ENCODE data around the gene RPL36.
"Not testable (repeated sequence)": the region's sequence is repeated elsewhere in the genome, so short reads cannot be mapped to it uniquely, and the experiment has no call there.

Gene RPL36

GRCh38 chr19:5686326-5686646 is 3.8 kb upstream of the RPL36 start:
- no peak for DNase-seq
- in situ Hi-C loops (cut with HindIII; ENCODE audit: low pct_ligation_motif_present, low pct_unique_long_range_greater_than_20kb, low sequenced_read_pairs) = no loop called here

DNA sequence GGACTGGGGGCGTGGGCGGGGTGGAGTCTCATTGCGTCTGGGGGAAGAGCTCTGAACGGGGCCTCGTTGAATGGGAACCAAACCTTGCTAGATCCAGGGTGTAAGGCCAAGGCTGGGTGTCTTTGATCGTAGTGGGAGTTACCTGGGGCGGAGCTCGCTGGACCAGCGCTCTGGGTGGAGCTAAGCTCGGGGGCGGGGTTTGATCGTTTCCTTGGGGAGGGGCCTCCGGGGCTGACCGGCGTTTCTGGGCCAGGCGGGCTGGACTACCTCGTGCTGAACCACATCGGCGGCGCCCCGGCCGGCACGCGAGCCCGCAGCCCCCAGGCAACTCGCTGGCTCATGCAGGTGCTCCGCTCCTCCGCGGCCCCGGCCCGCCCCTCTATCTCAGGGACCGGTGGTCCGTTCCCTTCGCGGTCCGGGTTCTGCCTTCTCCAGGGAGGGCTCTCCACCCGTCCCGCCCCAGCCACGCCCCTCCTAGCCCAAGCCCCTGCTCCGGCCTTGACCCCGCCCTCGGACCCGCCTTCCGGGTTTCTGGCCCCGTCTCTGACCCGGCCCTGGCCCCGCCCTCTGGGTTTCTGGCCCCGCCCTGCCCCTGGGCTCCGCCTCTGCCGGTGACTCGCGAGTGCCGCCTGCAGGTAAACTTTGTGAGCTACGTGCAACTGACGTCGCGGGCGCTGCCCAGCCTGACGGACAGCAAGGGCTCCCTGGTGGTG is 3.3 kb upstream of the RPL36 start:
- DNase-seq = peak; percentile 90
- in situ Hi-C loops (cut with HindIII; ENCODE audit: low pct_ligation_motif_present, low pct_unique_long_range_greater_than_20kb, low sequenced_read_pairs) = no loop called here

GRCh38 chr19:5687360-5688198 is 2.5 kb upstream of the RPL36 start:
- no peak for DNase-seq
- in situ Hi-C loops (cut with HindIII; ENCODE audit: low pct_ligation_motif_present, low pct_unique_long_range_greater_than_20kb, low sequenced_read_pairs) = no loop called here

GRCh38 chr19:5688262-5688881 is 1.7 kb upstream of the RPL36 start:
- DNase-seq; in situ Hi-C loops (cut with HindIII; ENCODE audit: low pct_ligation_motif_present, low pct_unique_long_range_greater_than_20kb, low sequenced_read_pairs): not testable (repeated sequence)

DNA sequence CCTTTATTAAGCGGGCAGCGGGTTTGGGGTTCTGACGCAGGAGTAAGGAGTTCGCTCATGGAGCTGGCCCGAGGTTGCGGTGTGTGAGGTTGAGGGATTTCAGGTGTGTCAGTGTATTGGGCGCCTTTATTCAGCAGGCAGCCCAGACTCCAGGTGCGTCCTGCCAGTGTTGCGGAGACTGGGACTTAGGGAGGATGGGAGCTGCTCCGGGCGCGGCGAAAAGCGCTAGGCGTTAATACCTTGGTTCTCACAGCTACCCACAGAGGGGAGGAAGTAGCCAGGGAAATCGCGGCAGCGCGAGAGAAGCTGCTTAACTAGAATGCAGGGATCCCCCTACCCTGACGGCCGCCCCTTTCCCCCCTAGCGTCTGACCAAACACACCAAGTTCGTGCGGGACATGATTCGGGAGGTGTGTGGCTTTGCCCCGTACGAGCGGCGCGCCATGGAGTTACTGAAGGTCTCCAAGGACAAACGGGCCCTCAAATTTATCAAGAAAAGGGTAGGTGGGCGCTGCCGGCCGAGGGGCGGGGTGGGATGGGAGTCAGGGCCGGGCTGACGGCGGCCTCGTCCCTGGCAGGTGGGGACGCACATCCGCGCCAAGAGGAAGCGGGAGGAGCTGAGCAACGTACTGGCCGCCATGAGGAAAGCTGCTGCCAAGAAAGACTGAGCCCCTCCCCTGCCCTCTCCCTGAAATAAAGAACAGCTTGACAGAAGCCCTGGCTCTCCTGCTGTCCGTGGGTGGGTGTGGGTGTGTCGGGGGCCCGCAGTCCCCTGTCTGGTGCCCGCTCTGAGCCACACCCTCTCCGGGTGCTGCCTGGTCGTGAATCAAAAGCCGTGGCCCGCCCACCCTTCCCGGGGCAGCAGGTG is 1.1 kb downstream of the RPL36 start:
- DNase-seq = peak; percentile 21

DNA sequence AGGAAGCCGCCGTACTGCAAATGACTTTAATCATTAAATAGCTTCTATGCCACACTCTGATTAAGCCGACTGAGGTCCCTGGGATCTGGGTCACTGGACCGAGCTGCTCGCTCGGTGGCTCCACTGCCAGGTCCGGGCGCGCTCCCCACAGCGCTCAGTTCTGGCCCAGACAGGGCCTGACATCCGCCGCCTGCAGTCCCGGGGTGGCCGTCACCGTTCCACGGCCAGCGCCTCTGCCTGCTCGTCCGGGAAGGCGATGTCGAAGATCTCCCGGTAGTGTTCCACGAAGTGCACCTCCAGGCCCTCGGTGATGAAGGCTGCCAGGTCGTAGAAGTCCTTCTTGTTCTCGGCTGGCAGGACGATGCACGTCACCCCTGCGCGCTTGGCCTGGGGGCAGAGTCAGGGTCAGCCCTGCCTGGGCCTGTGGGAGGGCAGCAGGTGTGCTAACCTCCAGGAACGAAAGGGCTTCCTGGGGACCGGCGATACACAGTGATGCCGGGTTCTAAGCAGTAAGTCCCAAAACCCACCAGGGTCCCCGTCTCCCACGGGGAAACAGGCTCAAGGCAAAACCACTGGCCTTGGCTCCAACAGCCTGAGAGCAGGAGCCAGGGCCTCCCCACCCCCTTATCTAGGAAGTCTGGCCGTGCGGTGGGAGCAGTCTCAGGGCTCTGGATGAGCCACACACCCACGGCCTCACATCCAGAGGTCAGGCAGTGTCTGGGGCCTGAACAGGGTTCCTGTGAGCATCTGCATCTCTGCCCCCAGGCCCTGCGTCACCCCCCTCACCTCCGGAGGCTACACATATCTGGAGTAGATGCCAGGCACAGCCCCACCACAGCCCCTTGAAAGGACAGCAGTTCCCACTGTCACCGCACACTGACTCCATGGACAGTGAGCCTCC is 2.0 kb downstream of the RPL36 start:
- in situ Hi-C loops (cut with HindIII; ENCODE audit: low pct_ligation_motif_present, low pct_unique_long_range_greater_than_20kb, low sequenced_read_pairs) = no loop called here

More for the DNA sequence above, 1.1 kb downstream of the RPL36 start:
- in situ Hi-C loops (cut with HindIII; ENCODE audit: low pct_ligation_motif_present, low pct_unique_long_range_greater_than_20kb, low sequenced_read_pairs) = no loop called here

GRCh38 chr19:5692723-5693194 is 2.7 kb downstream of the RPL36 start:
- in situ Hi-C loops (cut with HindIII; ENCODE audit: low pct_ligation_motif_present, low pct_unique_long_range_greater_than_20kb, low sequenced_read_pairs) = no loop called here

More for the DNA sequence above, 2.0 kb downstream of the RPL36 start:
- DNase-seq = no peak

GRCh38 chr19:5693195-5694166 is 3.4 kb downstream of the RPL36 start:
- DNase-seq = no peak
- in situ Hi-C loops (cut with HindIII; ENCODE audit: low pct_ligation_motif_present, low pct_unique_long_range_greater_than_20kb, low sequenced_read_pairs) = no loop called here

More at GRCh38 chr19:5692723-5693194, 2.7 kb downstream of the RPL36 start:
- no peak for DNase-seq

DNA sequence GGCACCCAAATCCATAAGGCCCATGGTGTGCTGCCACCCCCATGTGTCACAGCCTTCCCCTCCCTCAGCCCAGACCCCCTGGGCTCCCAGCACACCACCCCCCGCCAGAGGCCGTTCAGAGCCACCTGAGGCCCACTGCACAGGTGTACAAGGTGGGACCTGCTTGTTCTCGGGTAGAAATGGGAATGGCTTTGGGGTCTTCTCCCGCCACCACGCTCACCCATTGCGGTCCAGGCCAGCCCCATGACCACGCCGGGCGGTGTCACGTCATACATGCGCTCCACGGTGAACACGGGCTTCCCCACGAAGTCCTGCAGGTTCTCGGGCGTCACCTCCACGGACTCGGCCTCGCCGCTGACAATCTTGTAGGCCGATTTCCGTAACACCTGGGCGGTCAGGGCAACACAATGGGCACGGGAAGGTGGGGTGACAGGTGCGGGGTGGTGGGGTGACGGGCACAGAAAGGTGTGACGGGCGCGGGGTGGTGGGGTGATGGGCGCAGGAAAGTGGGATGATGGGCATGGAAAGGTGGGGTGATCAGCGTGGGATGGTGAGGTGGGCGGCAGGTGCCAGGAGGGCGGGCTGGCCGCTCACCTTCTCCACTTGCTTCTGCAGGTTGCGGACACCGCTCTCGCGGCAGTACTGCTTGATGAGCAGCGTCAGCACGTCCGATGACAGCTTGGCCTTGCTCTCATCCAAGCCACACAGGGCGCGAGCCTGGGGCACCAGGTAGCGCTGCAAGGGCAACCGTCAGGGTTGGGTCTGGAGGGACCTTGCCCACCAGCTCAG is 4.3 kb downstream of the RPL36 start:
- in situ Hi-C loops (cut with HindIII; ENCODE audit: low pct_ligation_motif_present, low pct_unique_long_range_greater_than_20kb, low sequenced_read_pairs) = no loop called here
- no peak for DNase-seq

DNA sequence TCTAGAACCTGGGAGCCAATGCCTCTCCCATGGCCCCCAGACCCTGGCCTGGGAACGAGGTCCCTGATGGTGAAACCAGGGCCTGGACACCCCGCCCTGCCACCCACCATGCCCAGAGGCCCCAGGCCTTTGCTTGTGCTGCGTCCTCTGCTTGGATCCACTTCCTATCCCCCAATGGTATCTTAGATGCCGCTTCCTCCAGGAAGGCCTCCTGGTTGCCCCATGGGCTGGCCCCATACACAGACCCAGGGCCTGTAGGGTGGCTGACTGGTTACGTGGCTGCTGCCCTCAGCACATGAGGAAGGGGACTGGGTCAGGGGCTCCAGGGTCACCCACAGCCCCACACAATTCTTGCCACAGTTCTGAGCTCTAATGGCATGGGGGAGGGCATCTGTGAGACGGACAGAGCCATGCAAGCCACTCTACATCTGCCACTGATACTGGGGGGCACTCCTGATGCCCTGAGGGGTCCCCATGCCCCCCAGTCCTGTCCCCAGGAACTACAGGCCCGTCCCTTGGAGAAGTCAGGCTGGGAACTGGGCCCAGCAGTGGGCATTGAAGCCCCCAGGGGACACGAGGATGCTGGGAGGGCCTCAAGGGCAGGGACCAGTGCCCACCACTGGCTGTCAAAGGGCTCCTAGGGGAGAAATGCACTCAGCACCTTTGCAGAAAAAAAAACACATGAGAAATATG is 5.0 kb downstream of the RPL36 start:
- DNase-seq = no peak
- in situ Hi-C loops (cut with HindIII; ENCODE audit: low pct_ligation_motif_present, low pct_unique_long_range_greater_than_20kb, low sequenced_read_pairs) = no loop called here

- in situ Hi-C loops (cut with HindIII; ENCODE audit: low pct_ligation_motif_present, low pct_unique_long_range_greater_than_20kb, low sequenced_read_pairs) = no loop called here
Observed at GRCh38 chr19:5695649-5696195, 5.6 kb downstream of the RPL36 start.

DNA sequence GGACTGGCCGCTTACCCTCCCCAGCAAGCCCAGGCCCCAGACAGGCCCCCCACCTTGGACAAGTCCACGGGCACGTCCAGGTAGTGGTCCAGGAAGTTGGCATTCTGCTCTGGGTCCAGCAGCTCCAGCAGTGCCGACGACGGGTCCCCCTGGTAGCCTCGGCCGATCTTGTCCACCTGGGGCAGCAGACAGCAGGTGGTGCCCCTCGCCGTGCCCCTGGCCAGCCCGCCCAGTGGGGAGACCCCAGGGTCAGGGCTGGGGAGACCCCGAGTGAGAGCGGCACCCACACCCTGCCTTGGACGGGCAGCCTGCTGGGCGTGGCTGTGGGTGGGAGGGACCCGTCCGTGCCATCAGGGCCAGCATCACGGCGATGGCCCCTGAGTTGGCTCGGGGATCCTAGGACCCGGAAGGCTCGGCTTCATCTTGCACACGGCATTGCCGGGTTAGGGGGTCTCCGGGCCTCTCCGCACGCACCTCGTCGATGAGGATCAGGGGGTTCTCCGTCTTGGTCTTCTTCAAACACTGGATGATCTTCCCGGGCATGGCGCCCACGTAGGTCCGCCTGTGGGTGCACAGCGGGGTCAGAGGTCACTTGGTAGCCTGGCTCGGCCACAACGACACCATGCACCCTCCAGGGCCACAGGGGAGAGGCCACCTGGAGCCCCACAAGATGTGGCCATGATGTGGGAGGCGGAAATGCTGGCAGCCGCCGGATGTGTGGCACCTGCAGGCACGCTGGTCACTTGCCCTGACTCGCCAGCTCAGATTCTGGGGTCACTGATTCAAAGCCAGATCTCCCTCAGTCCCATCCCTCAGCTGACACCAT is 6.3 kb downstream of the RPL36 start:
- in situ Hi-C loops (cut with HindIII; ENCODE audit: low pct_ligation_motif_present, low pct_unique_long_range_greater_than_20kb, low sequenced_read_pairs) = no loop called here
- DNase-seq = no peak

More at GRCh38 chr19:5695649-5696195, 5.6 kb downstream of the RPL36 start:
- no peak for DNase-seq

DNA sequence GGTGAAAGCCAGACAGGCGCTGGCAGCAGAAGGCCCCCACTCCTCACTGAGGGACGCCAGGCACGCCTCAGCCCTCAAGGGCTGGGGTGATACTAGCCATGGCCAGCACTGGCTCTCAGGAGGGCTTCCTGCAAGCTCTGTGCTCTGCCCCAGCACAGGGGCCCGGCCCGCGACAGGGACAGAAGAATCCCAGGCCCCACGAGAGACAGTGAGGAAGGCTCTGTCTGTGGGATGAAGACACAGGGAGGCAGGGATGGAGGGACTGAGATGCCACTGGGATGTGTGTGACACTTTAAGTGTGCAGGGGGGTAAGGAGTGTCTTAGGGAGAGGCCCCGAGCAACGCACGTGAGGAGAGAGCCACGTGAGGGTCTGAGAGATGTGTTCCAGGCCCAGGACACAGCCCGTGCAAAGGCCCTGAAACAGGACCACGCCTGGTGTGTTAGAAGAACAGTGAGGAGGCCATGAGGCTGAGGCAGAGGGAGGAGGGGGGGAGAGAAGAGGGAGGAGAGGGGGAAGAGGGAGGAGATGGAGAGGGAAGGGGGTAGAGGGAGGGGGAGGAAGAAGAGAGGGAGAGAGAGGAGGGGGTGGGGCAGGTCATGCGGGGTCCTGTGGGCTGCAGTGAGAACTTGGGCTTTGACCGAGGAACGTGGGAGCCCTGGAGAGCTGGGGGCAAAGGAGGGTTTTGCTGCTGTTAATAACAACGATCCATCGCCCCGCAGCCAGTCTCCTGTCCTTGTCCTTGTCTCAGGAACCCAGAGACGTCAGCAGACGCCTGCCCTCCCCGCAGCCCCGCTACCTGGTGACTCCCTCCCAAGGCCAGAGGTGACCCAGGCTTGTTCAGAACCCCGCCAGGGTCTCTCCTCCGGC is 7.2 kb downstream of the RPL36 start:
- in situ Hi-C loops (cut with HindIII; ENCODE audit: low pct_ligation_motif_present, low pct_unique_long_range_greater_than_20kb, low sequenced_read_pairs) = no loop called here
- DNase-seq = no peak

Data from ACHN (cell line).